NCI-H1048 (cell line): ENCODE results near the gene OOSP2.

ENCODE experiments used
- DNase-seq: peaks from one replicate; lab custom pipeline; 2025; lab: John Stamatoyannopoulos, UW

The OOSP2 gene

GRCh38 chr11:60078745-60079144, 38.5 kb downstream of the OOSP2 start:
- DNase-seq, result no peak

- DNase-seq, result no peak
Measured at GRCh38 chr11:60080535-60080934, 40.3 kb downstream of the OOSP2 start.

GRCh38 chr11:60084631-60085273, 44.5 kb downstream of the OOSP2 start:
- DNase-seq, result no peak

- no peak for DNase-seq
Measured at GRCh38 chr11:60085909-60086308, 45.7 kb downstream of the OOSP2 start.

- no peak for DNase-seq
Measured at GRCh38 chr11:60087239-60087638, 47.0 kb downstream of the OOSP2 start.

GRCh38 chr11:60088364-60088763, 48.2 kb downstream of the OOSP2 start, which contains the start of gene MS4A2:
Gene MS4A2 (plus strand): TSS chr11:60088664. CDS start chr11:60088766, 102 bp downstream.
- DNase-seq, result no peak

GRCh38 chr11:60095477-60096120, 55.4 kb downstream of the OOSP2 start:
- no peak for DNase-seq

- no peak for DNase-seq
Measured at GRCh38 chr11:60097189-60097588, 57.0 kb downstream of the OOSP2 start.
